ENCODE measurements around the gene CANT1. TPM values are rescaled to one million over a fixed set of nuclear protein-coding genes. Genes with fewer than 3 reads are reported as not detected.

CANT1 gene
- total RNA-seq, 1 experiment from 2014 or later, result 86.4 TPM

- intact Hi-C loops (cut with micrococcal nuclease; ENCODE audit: unreplicated experiment), result loop anchor here (1.0 kb wide), 3 partner anchors 22 to 62 kb away; no protein-coding TSS in a partner anchor
- H3K9me3 ChIP-seq, result peaks cover 3% of the 10 kb centered on the region
- no peaks in the 10 kb centered on the region for H3K9me3 Mint-ChIP-seq (ENCODE audit: unreplicated experiment)
- no peak overlapping the region for H3K4me3 Mint-ChIP-seq (ENCODE audit: unreplicated experiment)
- peak; percentile 78 for DNase-seq
- peaks cover 56% of the 10 kb centered on the region for H3K4me1 Mint-ChIP-seq (ENCODE audit: low read depth, unreplicated experiment)
- H3K36me3 ChIP-seq (ENCODE audit: control insufficient read depth, insufficient read depth, low read length), result no peaks in the 10 kb centered on the region
- H3K27me3 Mint-ChIP-seq (ENCODE audit: insufficient read depth, unreplicated experiment), result no peaks in the 10 kb centered on the region
- peak overlapping the region; percentile 77 for H3K27ac Mint-ChIP-seq (ENCODE audit: unreplicated experiment)
- POLR2A ChIA-PET, result no interaction called here
- no peaks in the 10 kb centered on the region for H3K27me3 ChIP-seq (replicated peaks; ENCODE audit: control insufficient read depth, insufficient read depth, low read length)
- peaks cover 49% of the 10 kb centered on the region for H3K4me1 ChIP-seq
- CTCF ChIA-PET, result interaction anchor here (0.7 to 1.1 kb wide), 5 partner anchors 22 to 381 kb away, joined by 3 to 7 read pairs (median 5); partner anchors contain the start of gene ENGASE
- peak; percentile 72 to 73 for TF ChIP-seq CTCF (IDR thresholded peaks at IDR 0.05; ENCODE audit: insufficient read depth in 1 of 2, low read depth in 1 of 2, low read length in 1 of 2, severe bottlenecking in 1 of 2, unreplicated experiment in 1 of 2)
- H3K36me3 Mint-ChIP-seq (ENCODE audit: insufficient read depth, unreplicated experiment), result no peaks in the 10 kb centered on the region
- no peak overlapping the region for H3K4me3 ChIP-seq (ENCODE audit: low read depth, low read length)
- no TSS peak for BruUV-seq (replicated peaks)
These were observed 10.3 kb upstream of the CANT1 start for GRCh38 chr17:79019632-79020584.

GRCh38 chr17:79019261-79019631, 9.7 kb upstream of the CANT1 start:
- Mint-ChIP-seq H3K4me3 (ENCODE audit: unreplicated experiment) (no peak overlapping the region), H3K27ac (ENCODE audit: unreplicated experiment) (peak overlapping the region; percentile 77), H3K9me3 (ENCODE audit: unreplicated experiment) (peaks cover 3% of the 10 kb centered on the region), H3K36me3 (ENCODE audit: insufficient read depth, unreplicated experiment) (no peaks in the 10 kb centered on the region), H3K4me1 (ENCODE audit: low read depth, unreplicated experiment) (peaks cover 56% of the 10 kb centered on the region), H3K27me3 (ENCODE audit: insufficient read depth, unreplicated experiment) (no peaks in the 10 kb centered on the region)
- Histone ChIP-seq H3K4me3 (ENCODE audit: low read depth, low read length) (no peak overlapping the region), H3K36me3 (ENCODE audit: control insufficient read depth, insufficient read depth, low read length) (no peaks in the 10 kb centered on the region), H3K27me3 (replicated peaks; ENCODE audit: control insufficient read depth, insufficient read depth, low read length) (no peaks in the 10 kb centered on the region), H3K9me3 (peaks cover 10% of the 10 kb centered on the region), H3K4me1 (peaks cover 48% of the 10 kb centered on the region)
- no peak for TF ChIP-seq CTCF (IDR thresholded peaks at IDR 0.05; ENCODE audit: insufficient read depth in 1 of 2, low read depth in 1 of 2, low read length in 1 of 2, severe bottlenecking in 1 of 2, unreplicated experiment in 1 of 2)
- ChIA-PET POLR2A (no interaction called here), CTCF (interaction anchor here (0.7 to 0.8 kb wide), 7 partner anchors 22 to 369 kb away, joined by 3 to 7 read pairs (median 4); partner anchors contain the start of gene ENGASE)
- peak in 1 of 2 experiments; percentile 11 for DNase-seq
- intact Hi-C loops (cut with micrococcal nuclease; ENCODE audit: unreplicated experiment), result loop anchor here (1.0 kb wide), 3 partner anchors 23 to 63 kb away; no protein-coding TSS in a partner anchor
- BruUV-seq (replicated peaks), result no TSS peak

GRCh38 chr17:79018370-79018695, 8.8 kb upstream of the CANT1 start:
- BruUV-seq (replicated peaks), result no TSS peak
- H3K4me1 Mint-ChIP-seq (ENCODE audit: low read depth, unreplicated experiment), result peaks cover 56% of the 10 kb centered on the region
- Histone ChIP-seq H3K27me3 (replicated peaks; ENCODE audit: control insufficient read depth, insufficient read depth, low read length) (no peaks in the 10 kb centered on the region), H3K4me1 (peaks cover 48% of the 10 kb centered on the region), H3K4me3 (ENCODE audit: low read depth, low read length) (no peak overlapping the region), H3K9me3 (peaks cover 19% of the 10 kb centered on the region), H3K36me3 (ENCODE audit: control insufficient read depth, insufficient read depth, low read length) (no peaks in the 10 kb centered on the region)
- TF ChIP-seq CTCF (IDR thresholded peaks at IDR 0.05; ENCODE audit: insufficient read depth in 1 of 2, low read depth in 1 of 2, low read length in 1 of 2, severe bottlenecking in 1 of 2, unreplicated experiment in 1 of 2), result no peak
- peak overlapping the region; percentile 77 for H3K27ac Mint-ChIP-seq (ENCODE audit: unreplicated experiment)
- POLR2A ChIA-PET, result no interaction called here
- CTCF ChIA-PET, result interaction anchor here (0.7 to 0.8 kb wide), 3 partner anchors 23 to 64 kb away, joined by 3 to 4 read pairs (median 4); no protein-coding TSS in a partner anchor
- H3K4me3 Mint-ChIP-seq (ENCODE audit: unreplicated experiment), result no peak overlapping the region
- peak in 1 of 2 experiments; percentile 4 for DNase-seq
- H3K36me3 Mint-ChIP-seq (ENCODE audit: insufficient read depth, unreplicated experiment), result no peaks in the 10 kb centered on the region
- peaks cover 10% of the 10 kb centered on the region for H3K9me3 Mint-ChIP-seq (ENCODE audit: unreplicated experiment)
- intact Hi-C loops (cut with micrococcal nuclease; ENCODE audit: unreplicated experiment), result no loop called here
- no peaks in the 10 kb centered on the region for H3K27me3 Mint-ChIP-seq (ENCODE audit: insufficient read depth, unreplicated experiment)
